ENCODE data around the gene TGM3.

DNA sequence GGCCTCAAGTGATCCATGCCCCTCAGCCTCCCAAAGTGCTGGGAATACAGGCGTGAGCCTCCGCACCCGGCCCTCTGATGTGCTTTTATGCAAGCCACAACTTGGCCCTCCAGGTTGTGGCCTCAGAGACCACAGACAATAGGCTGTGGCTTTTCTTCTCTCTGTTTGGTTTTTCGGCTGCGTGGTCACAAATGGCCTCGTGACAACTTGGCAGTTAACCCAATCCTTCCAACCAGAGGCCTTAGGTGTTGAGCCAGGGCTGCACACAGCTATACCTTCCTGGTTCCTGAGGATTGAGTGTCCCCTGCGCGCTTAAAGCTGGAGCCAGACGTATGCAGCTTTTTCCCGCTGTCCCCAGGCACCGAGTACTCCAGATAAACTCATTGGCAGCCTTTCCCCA is 6.3 kb upstream of the TGM3 start:
- TF ChIP-seq, protein P1, sequence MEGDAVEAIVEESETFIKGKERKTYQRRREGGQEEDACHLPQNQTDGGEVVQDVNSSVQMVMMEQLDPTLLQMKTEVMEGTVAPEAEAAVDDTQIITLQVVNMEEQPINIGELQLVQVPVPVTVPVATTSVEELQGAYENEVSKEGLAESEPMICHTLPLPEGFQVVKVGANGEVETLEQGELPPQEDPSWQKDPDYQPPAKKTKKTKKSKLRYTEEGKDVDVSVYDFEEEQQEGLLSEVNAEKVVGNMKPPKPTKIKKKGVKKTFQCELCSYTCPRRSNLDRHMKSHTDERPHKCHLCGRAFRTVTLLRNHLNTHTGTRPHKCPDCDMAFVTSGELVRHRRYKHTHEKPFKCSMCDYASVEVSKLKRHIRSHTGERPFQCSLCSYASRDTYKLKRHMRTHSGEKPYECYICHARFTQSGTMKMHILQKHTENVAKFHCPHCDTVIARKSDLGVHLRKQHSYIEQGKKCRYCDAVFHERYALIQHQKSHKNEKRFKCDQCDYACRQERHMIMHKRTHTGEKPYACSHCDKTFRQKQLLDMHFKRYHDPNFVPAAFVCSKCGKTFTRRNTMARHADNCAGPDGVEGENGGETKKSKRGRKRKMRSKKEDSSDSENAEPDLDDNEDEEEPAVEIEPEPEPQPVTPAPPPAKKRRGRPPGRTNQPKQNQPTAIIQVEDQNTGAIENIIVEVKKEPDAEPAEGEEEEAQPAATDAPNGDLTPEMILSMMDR (IDR thresholded peaks at IDR 0.05 in 2 of 3, conservative IDR thresholded peaks at IDR 0.05 in 1 of 3; ENCODE audit: borderline replicate concordance in 1 of 3, insufficient read depth in 1 of 3, low read depth in 2 of 3, low read length in 2 of 3) = no peak
- TF ChIP-seq, protein P2, sequence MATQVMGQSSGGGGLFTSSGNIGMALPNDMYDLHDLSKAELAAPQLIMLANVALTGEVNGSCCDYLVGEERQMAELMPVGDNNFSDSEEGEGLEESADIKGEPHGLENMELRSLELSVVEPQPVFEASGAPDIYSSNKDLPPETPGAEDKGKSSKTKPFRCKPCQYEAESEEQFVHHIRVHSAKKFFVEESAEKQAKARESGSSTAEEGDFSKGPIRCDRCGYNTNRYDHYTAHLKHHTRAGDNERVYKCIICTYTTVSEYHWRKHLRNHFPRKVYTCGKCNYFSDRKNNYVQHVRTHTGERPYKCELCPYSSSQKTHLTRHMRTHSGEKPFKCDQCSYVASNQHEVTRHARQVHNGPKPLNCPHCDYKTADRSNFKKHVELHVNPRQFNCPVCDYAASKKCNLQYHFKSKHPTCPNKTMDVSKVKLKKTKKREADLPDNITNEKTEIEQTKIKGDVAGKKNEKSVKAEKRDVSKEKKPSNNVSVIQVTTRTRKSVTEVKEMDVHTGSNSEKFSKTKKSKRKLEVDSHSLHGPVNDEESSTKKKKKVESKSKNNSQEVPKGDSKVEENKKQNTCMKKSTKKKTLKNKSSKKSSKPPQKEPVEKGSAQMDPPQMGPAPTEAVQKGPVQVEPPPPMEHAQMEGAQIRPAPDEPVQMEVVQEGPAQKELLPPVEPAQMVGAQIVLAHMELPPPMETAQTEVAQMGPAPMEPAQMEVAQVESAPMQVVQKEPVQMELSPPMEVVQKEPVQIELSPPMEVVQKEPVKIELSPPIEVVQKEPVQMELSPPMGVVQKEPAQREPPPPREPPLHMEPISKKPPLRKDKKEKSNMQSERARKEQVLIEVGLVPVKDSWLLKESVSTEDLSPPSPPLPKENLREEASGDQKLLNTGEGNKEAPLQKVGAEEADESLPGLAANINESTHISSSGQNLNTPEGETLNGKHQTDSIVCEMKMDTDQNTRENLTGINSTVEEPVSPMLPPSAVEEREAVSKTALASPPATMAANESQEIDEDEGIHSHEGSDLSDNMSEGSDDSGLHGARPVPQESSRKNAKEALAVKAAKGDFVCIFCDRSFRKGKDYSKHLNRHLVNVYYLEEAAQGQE (IDR thresholded peaks at IDR 0.05; ENCODE audit: low read depth) = no peak
- no peak for TF ChIP-seq POLR2A (IDR thresholded peaks at IDR 0.05; ENCODE audit: borderline replicate concordance, extremely low read depth, insufficient read depth, insufficient read length)
- TF ChIP-seq EZH2phosphoT487 (IDR thresholded peaks at IDR 0.05; ENCODE audit: borderline replicate concordance) = no peak
- TF ChIP-seq, protein P3, sequence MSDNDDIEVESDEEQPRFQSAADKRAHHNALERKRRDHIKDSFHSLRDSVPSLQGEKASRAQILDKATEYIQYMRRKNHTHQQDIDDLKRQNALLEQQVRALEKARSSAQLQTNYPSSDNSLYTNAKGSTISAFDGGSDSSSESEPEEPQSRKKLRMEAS (IDR thresholded peaks at IDR 0.05) = no peak
- TF ChIP-seq FOSL1 (IDR thresholded peaks at IDR 0.05; ENCODE audit: low read depth) = no peak
- TF ChIP-seq CEBPB (IDR thresholded peaks at IDR 0.05; ENCODE audit: low read depth) = no peak
- no peak for TF ChIP-seq RAD21 (IDR thresholded peaks at IDR 0.05; ENCODE audit: low read depth)
- no peak for TF ChIP-seq POLR2AphosphoS5 (IDR thresholded peaks at IDR 0.05; ENCODE audit: low read depth, low read length)
- TF ChIP-seq, protein P4, sequence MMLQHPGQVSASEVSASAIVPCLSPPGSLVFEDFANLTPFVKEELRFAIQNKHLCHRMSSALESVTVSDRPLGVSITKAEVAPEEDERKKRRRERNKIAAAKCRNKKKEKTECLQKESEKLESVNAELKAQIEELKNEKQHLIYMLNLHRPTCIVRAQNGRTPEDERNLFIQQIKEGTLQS (IDR thresholded peaks at IDR 0.05) = no peak
- TF ChIP-seq EZH2 (IDR thresholded peaks at IDR 0.05) = no peak
- TF ChIP-seq ZNF274 (IDR thresholded peaks at IDR 0.05; ENCODE audit: low read depth, low read length) = no peak
- no peak for TF ChIP-seq TCF7L2 (IDR thresholded peaks at IDR 0.05; ENCODE audit: borderline replicate concordance, extremely low read depth, insufficient read depth, insufficient read length)
- TF ChIP-seq JUND (IDR thresholded peaks at IDR 0.05) = no peak

All from HCT116 (cell line).